Osteoblast (primary cell): ENCODE results near the gene UNC13C. TPM values are rescaled to one million over a fixed set of nuclear protein-coding genes. Genes with fewer than 3 reads are reported as not detected.

Experiments used
- DNase-seq: peaks from one replicate; pipeline ENCODE4 v3.0.0; 2011; ENCODE audit warnings: low spot score, mixed read lengths; ENCODE audit not compliant: insufficient read length; ENCODE audit errors: missing footprints
- H2AFZ ChIP-seq: 2 replicates; pipeline ENCODE4 v1.6.0; 2011; ENCODE audit warnings: mild to moderate bottlenecking, low read length
- H3K27ac ChIP-seq: 2 replicates; pipeline ENCODE4 v1.5.1; 2011; ENCODE audit warnings: mild to moderate bottlenecking, low read depth, low read length, moderate library complexity
- H3K27me3 ChIP-seq: 2 replicates; pipeline ENCODE4 v1.6.0; 2012; ENCODE audit warnings: mild to moderate bottlenecking, control low read depth, inconsistent platforms, low read length, moderate library complexity; ENCODE audit not compliant: insufficient read depth
- H3K36me3 ChIP-seq: 2 replicates; pipeline ENCODE4 v1.5.1; 2011; ENCODE audit warnings: mild to moderate bottlenecking, low read length, control low read depth, moderate library complexity; ENCODE audit not compliant: insufficient read depth
- H3K4me1 ChIP-seq: 2 replicates; pipeline ENCODE4 v1.5.1; 2011; ENCODE audit warnings: mild to moderate bottlenecking, low read length, control low read depth, moderate library complexity; ENCODE audit not compliant: insufficient read depth
- H3K4me2 ChIP-seq: 2 replicates; pipeline ENCODE4 v1.6.0; 2011; ENCODE audit warnings: mild to moderate bottlenecking, low read length; ENCODE audit not compliant: insufficient read depth
- H3K4me3 ChIP-seq: fragments of 200-600 bp; sonication (generic); 3 replicates; pipeline ENCODE4 v1.5.1; 2012; ENCODE audit warnings: mild to moderate bottlenecking, low read length, inconsistent platforms; ENCODE audit not compliant: insufficient read depth
- H3K79me2 ChIP-seq: 2 replicates; pipeline ENCODE4 v1.6.0; 2012; ENCODE audit warnings: mild to moderate bottlenecking, low read length, control low read depth, inconsistent platforms; ENCODE audit not compliant: insufficient read depth
- H3K9me3 ChIP-seq: 2 replicates; pipeline ENCODE4 v1.5.1; 2011; ENCODE audit warnings: low read depth, low read length, control low read depth
- H4K20me1 ChIP-seq: 2 replicates; pipeline ENCODE4 v1.6.0; 2012; ENCODE audit warnings: mild to moderate bottlenecking, low read length, control low read depth; ENCODE audit not compliant: insufficient read depth
- total RNA-seq: library from RNA; depleted of rRNA; stranded (reverse); fragments of >200 nt; gene quantifications from 2 replicates; pipeline ENCODE4 v1.2.3, GENCODE V29; 2012
- TF ChIP-seq, protein P1 (sequence below): IDR thresholded peaks from 2 replicates; pipeline ENCODE4 v1.5.1; 2011; ENCODE audit warnings: mild to moderate bottlenecking, low read depth, low read length, moderate library complexity; ENCODE audit errors: extremely low read depth

UNC13C gene
- total RNA-seq, 1 donor = not detected

GRCh38 chr15:54500330-54500729, 522.1 kb downstream of the UNC13C start:
- H3K4me2 ChIP-seq = no peak overlapping the region
- H2AFZ ChIP-seq = no peak overlapping the region
- H4K20me1 ChIP-seq = no peaks in the 10 kb centered on the region
- no peaks in the 10 kb centered on the region for H3K79me2 ChIP-seq
- TF ChIP-seq, protein P1, sequence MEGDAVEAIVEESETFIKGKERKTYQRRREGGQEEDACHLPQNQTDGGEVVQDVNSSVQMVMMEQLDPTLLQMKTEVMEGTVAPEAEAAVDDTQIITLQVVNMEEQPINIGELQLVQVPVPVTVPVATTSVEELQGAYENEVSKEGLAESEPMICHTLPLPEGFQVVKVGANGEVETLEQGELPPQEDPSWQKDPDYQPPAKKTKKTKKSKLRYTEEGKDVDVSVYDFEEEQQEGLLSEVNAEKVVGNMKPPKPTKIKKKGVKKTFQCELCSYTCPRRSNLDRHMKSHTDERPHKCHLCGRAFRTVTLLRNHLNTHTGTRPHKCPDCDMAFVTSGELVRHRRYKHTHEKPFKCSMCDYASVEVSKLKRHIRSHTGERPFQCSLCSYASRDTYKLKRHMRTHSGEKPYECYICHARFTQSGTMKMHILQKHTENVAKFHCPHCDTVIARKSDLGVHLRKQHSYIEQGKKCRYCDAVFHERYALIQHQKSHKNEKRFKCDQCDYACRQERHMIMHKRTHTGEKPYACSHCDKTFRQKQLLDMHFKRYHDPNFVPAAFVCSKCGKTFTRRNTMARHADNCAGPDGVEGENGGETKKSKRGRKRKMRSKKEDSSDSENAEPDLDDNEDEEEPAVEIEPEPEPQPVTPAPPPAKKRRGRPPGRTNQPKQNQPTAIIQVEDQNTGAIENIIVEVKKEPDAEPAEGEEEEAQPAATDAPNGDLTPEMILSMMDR = no peak
- H3K27me3 ChIP-seq = no peaks in the 10 kb centered on the region
- H3K4me1 ChIP-seq = no peaks in the 10 kb centered on the region
- no peak for DNase-seq
- H3K9me3 ChIP-seq = no peaks in the 10 kb centered on the region
- H3K4me3 ChIP-seq = no peak overlapping the region
- no peaks in the 10 kb centered on the region for H3K36me3 ChIP-seq
- no peak overlapping the region for H3K27ac ChIP-seq

DNA sequence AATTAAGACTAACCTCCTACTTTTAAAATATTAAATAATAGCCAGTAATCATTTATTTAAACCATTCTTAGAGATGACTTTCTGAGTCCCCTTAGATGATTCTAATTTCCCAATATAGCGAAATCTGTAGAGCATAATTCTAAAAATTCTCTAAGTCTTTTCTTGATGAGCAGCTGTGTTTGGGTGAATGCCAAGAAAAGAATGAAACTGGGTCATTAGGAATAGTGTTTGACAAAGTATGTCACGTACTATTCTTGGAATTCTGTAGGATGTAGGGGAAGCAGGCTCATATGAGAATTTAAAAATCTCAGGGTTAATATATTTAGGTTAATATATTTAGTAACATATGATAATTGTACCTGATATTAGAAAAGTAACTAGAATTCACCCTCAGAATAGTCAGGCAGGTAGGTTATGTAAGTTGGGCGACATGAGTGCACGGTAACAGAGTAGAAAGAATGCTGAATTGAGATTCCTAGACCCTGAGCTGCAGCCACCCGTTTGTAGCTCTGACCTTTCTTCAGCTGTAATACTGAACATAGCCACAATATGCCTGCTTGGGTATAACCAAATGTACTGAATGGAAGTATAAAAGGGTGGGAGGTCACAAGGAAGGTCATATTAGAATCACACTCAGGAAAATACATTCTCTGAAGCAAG, 524.3 kb downstream of the UNC13C start:
- Histone ChIP-seq H4K20me1 (no peaks in the 10 kb centered on the region), H3K4me3 (no peak overlapping the region), H3K4me1 (no peaks in the 10 kb centered on the region), H3K27ac (no peak overlapping the region), H3K27me3 (no peaks in the 10 kb centered on the region), H3K79me2 (no peaks in the 10 kb centered on the region), H3K4me2 (no peak overlapping the region), H2AFZ (no peak overlapping the region), H3K36me3 (no peaks in the 10 kb centered on the region), H3K9me3 (no peaks in the 10 kb centered on the region)
- no peak for DNase-seq
- TF ChIP-seq, protein P1 = no peak

GRCh38 chr15:54504695-54505094, 526.5 kb downstream of the UNC13C start:
- no peaks in the 10 kb centered on the region for H4K20me1 ChIP-seq
- H3K36me3 ChIP-seq = no peaks in the 10 kb centered on the region
- DNase-seq = no peak
- H3K4me3 ChIP-seq = no peak overlapping the region
- H3K4me1 ChIP-seq = no peaks in the 10 kb centered on the region
- no peak overlapping the region for H2AFZ ChIP-seq
- no peak overlapping the region for H3K4me2 ChIP-seq
- H3K27me3 ChIP-seq = no peaks in the 10 kb centered on the region
- H3K79me2 ChIP-seq = no peaks in the 10 kb centered on the region
- H3K27ac ChIP-seq = no peak overlapping the region
- no peaks in the 10 kb centered on the region for H3K9me3 ChIP-seq
- TF ChIP-seq, protein P1 = no peak

DNA sequence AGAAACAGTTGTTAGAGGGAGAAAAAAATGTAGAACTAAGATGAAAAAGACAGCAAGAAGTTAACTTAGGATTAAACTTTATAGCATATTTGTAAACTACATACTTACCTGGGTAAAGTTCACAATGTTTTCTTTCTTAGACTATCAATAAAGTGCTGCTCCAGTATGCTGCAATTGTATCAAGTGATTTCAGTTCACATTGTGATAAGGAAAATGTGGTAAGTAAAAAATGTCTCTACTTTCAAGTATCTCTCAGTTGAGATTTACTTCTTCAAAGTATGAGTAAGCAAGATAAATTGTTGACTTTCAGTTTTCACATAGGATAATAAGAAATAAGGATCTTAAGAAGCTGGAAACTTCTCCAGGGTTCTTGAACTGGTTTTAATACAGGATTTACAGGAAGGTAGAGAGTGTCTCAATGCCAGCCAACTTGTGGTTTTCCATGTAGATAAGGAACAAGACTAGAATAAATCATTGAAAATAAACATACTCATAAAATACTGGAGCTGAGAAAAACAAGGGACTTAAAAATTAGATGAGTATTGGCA, 528.8 kb downstream of the UNC13C start:
- Histone ChIP-seq H3K4me3 (no peak overlapping the region), H3K27me3 (no peaks in the 10 kb centered on the region), H3K27ac (no peak overlapping the region), H3K4me1 (no peaks in the 10 kb centered on the region), H3K9me3 (no peaks in the 10 kb centered on the region), H3K4me2 (no peak overlapping the region), H2AFZ (no peak overlapping the region), H3K79me2 (no peaks in the 10 kb centered on the region), H3K36me3 (no peaks in the 10 kb centered on the region), H4K20me1 (no peaks in the 10 kb centered on the region)
- no peak for DNase-seq
- TF ChIP-seq, protein P1 = no peak
